Kidney capillary endothelial cell (primary cell): ENCODE results near the gene RPL22L1.
"Not testable (repeated sequence)": the region's sequence is repeated elsewhere in the genome, so short reads cannot be mapped to it uniquely, and the experiment has no call there.

Experiments
- DNase-seq: peaks from one replicate; pipeline ENCODE4 v3.0.0-alpha.2; 2018; ENCODE audit warnings: low spot score

RPL22L1 gene

GRCh38 chr3:170878688-170879087, 8.7 kb upstream of the RPL22L1 start:
- DNase-seq: not testable (repeated sequence)

- not testable (repeated sequence) for DNase-seq
Measured at GRCh38 chr3:170877311-170877710, 7.3 kb upstream of the RPL22L1 start.

DNA sequence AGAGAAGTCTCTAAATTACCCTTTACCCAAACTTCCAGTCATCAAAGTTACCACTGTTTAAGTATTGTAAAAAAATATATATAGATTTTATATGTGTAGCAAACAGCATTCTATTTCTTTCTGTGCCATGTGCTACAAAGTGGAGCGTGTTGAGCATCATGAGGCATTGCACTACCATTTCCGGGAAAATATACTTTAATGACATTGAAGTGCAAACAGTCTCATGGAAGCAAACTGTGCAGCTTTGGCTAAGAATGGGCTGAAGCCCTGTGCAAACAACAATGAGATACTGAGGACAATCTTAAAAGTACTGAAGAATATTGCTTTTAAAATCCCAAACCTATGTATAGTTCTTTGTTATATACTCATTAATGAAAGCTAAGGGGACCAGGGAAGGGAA, 6.5 kb upstream of the RPL22L1 start:
- no peak for DNase-seq

GRCh38 chr3:170869239-170869590, 780 bp downstream of the RPL22L1 start:
- no peak for DNase-seq

- DNase-seq: no peak
Measured at GRCh38 chr3:170868577-170869238, 1.3 kb downstream of the RPL22L1 start.

GRCh38 chr3:170867143-170867937, 2.7 kb downstream of the RPL22L1 start:
- DNase-seq: no peak

DNA sequence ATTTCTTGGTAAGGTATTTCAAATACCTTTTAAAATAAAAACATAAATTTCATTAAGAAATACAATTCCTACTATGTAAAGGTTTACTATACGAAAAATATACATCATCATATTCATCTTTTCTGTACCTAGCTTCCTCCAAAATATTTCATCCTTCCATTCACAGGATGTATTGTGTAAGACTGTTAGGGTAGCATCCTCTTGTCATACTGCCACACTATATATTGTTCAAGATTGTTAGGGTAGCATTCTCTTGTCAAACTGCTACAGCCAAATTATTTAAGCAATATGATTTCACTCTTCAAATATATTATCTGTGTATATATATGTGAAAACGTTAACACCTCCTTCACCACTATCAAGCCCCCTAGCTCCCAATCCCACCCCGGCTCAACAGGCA, 3.5 kb downstream of the RPL22L1 start:
- DNase-seq: no peak

GRCh38 chr3:170865209-170866094, 4.5 kb downstream of the RPL22L1 start:
- DNase-seq: no peak

GRCh38 chr3:170864525-170865208, 5.3 kb downstream of the RPL22L1 start:
- DNase-seq: no peak

DNA sequence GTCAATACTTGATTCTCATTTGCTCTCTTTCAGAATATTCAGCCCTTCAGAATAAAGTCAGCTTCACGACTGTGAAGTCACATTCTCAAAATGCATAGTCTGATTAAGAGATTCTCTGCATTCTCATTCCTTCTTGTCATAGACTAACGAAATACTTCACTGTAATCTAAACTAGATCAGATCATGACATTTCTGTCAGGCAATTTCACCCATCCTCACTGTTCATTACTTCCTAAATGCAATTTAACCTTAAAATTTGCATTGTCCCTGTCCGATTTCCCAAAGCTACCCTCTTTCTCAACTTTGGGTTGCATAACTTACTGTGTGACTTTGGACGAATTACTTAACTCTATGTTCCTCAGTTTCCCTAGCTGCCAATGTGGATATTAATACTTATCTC, 6.2 kb downstream of the RPL22L1 start:
- no peak for DNase-seq

GRCh38 chr3:170862618-170863374, 7.2 kb downstream of the RPL22L1 start:
- DNase-seq: no peak

- DNase-seq: no peak
Measured at GRCh38 chr3:170858599-170858998, 11.4 kb downstream of the RPL22L1 start.

GRCh38 chr3:170852324-170852723, 17.7 kb downstream of the RPL22L1 start:
- DNase-seq: no peak

DNA sequence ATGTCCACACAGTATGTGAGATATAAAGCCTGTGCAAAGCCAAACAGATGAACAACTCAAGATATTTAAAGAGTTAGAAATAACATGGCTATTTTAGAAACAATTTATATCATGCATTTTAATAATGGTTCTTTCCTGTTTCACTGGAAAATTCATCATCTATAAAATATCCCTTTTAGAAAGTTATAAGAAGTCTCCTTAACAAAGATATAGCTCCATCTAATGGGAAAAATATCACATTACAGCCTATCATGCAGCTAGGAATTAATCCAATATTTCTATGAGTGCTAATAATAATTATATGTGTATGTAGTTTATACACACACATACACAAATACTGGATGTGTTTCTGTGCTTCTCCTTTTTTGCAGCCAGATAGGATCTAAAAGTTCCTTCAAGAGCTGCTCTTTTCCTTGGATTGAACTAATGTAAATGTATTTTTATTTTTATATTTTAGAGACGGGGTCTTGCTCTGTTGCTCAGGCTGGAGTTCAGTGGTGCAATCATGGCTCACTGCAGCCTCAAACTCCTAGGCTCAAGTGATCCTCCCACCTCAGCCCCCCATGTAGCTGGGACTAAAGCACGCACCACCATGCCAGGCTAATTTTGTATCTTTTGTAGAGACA, 21.6 kb downstream of the RPL22L1 start:
- DNase-seq: peak; percentile 37

DNA sequence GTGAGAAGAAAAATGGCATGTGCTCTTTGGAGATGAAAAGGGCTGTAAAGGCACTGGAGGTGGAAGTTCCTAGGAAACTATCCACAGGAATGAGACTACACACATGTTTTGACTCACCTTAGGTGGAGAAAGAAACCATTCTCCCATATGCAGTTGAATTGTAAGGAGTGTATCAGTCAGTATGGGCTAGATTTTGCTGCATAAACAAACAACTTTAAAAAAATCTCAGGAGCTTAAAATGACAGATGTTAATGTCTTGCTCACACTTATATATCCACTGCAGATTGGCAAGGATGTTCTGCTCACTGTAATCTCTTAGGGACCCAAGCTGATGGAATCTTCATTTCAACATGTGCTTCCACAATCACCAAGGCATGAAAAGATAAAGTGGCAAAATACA, 25.6 kb downstream of the RPL22L1 start:
- no peak for DNase-seq

DNA sequence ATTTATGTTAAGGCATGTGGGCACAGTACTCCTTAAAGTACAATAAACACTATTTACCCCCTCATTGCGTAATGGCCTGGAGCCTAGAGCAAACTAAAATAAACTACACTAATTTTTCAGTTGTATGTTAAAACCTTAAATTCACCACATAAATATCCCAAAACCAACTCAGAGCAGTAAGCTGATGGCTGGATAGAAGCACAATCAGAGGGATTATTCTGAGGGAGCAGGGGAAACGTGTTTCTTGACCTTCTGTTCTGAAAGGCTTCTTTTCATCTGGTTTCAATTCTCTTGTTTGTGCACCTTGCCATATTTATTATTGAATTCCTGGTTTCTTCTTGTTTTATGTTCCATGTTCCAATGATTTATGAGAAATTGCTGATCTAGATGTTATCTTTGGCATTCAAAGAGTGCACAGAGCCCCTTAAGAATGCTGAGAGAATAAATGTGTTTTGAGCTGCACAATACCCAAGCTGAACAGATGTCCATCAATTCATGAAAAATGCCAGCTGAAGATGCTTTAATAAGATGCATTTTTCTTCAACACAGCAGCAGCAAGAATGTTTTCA, 29.6 kb downstream of the RPL22L1 start:
- no peak for DNase-seq

DNA sequence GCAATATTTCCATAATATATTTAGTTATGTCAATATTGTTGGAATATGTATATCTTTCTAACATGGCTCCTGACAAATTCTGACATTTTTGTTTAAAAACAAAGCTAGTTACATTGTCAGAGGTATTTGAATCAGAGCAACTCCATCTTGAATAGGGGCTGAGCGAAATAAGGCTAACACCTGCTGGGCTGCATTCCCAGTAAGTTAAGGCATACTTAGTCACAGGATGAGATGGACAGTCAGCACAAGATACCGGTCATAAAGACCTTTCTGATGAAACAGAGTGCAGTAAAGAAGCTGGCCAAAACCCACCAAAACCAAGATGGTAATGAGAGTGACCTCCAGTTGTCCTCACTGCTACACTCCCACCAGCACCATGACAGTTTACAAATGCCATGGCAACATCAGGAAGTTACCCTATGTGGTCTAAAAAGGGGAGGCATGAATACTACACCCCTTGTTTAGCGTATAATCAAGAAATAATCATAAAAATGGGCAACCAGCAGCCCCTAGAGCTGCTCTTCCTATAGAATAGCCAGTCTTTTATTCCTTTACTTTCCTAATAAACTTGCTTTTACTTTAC, 30.4 kb downstream of the RPL22L1 start:
- no peak for DNase-seq

- DNase-seq: no peak
Measured at GRCh38 chr3:170836491-170836890, 33.5 kb downstream of the RPL22L1 start.

DNA sequence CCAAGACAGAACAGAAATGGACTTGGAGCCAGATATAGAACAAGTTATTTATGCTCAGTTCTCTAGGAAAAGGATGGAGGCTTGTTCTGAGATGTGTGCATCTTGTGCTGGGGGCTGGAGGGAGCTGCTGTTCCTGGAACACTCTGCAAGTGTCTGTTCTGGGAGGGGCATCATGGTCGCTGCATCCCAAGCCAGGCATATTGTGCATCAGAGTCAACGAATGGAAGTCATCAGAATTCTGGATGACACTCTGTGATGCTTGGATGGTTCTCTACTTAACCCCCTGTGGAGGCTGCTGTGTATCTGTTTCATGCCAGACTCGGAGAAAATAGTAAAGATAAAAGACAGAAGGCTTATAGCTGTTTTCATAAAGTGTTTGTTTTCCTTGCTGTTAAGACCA, 34.7 kb downstream of the RPL22L1 start:
- DNase-seq: no peak

GRCh38 chr3:170830580-170830979, 39.4 kb downstream of the RPL22L1 start:
- DNase-seq: no peak
